WTC11 (cell line): ENCODE results near the gene NKRF. TPM values are rescaled to one million over a fixed set of nuclear protein-coding genes. Genes with fewer than 3 reads are reported as not detected.

Experiments used
- ATAC-seq: fragments of 200-7000 bp; cut with Tn5 transposase; 2 replicates; pipeline ENCODE4 v1.10.0; 2021; ENCODE audit warnings: mild to moderate bottlenecking, moderate library complexity
- CTCF ChIA-PET: fragments of 300-600 bp; sonication (Branson Sonifier 250); formaldehyde crosslinking; loops from one replicate; lab custom pipeline; 2021; ENCODE audit warnings: antibody characterized with exemption; lab: Charles Lee
- POLR2A ChIA-PET: fragments of 350-600 bp; sonication (Branson Sonifier 250); formaldehyde crosslinking; loops from one replicate; lab custom pipeline; 2021; ENCODE audit warnings: antibody characterized with exemption; lab: Charles Lee
- DNase-seq: peaks from one replicate; pipeline ENCODE4 v3.0.0; 2021; ENCODE audit warnings: low spot score
- H3K27ac Mint-ChIP-seq: 2 replicates; pipeline ENCODE4 v1.8.0; 2021; ENCODE audit warnings: mixed read lengths
- H3K27me3 Mint-ChIP-seq: 2 replicates; pipeline ENCODE4 v1.8.0; 2021; ENCODE audit warnings: low read depth, mild to moderate bottlenecking, moderate library complexity, mixed read lengths
- H3K36me3 Mint-ChIP-seq: 2 replicates; pipeline ENCODE4 v1.8.0; 2021; ENCODE audit warnings: mixed read lengths
- H3K4me1 Mint-ChIP-seq: 2 replicates; pipeline ENCODE4 v1.8.0; 2022; ENCODE audit warnings: mixed read lengths
- H3K4me3 Mint-ChIP-seq: 2 replicates; pipeline ENCODE4 v1.8.0; 2021; ENCODE audit warnings: mild to moderate bottlenecking, moderate library complexity, mixed read lengths
- H3K9me3 Mint-ChIP-seq: 2 replicates; pipeline ENCODE4 v1.8.0; 2021; ENCODE audit warnings: mixed read lengths
- E2F4 ChIP-seq: sonication (generic); formaldehyde crosslinking; IDR thresholded peaks from 2 replicates; pipeline ENCODE4 v1.8.1; 2022; ENCODE audit warnings: low read depth, mild to moderate bottlenecking, moderate library complexity, missing genetic modification reagents, borderline replicate concordance
- ELF4 ChIP-seq: sonication (generic); formaldehyde crosslinking; IDR thresholded peaks from 2 replicates; pipeline ENCODE4 v1.8.1; 2022; ENCODE audit warnings: low read depth, mild to moderate bottlenecking, moderate library complexity, missing genetic modification reagents
- EMX1 ChIP-seq: fragments of 250-450 bp; sonication (Bioruptor Pico); IDR thresholded peaks from 2 replicates; pipeline ENCODE4 v1.8.0; 2021; ENCODE audit warnings: mild to moderate bottlenecking
- GRHL2 ChIP-seq: fragments of 250-450 bp; sonication (Bioruptor Pico); IDR thresholded peaks from 2 replicates; pipeline ENCODE4 v1.8.0; 2022; ENCODE audit warnings: mild to moderate bottlenecking, moderate library complexity; ENCODE audit not compliant: insufficient replicate concordance, severe bottlenecking
- HMGXB4 ChIP-seq: sonication (generic); formaldehyde crosslinking; IDR thresholded peaks from 2 replicates; pipeline ENCODE4 v1.8.1; 2023; ENCODE audit warnings: mild to moderate bottlenecking, moderate library complexity, missing genetic modification reagents
- IRF2 ChIP-seq: sonication (generic); formaldehyde crosslinking; IDR thresholded peaks from 2 replicates; pipeline ENCODE4 v1.8.0; 2022; ENCODE audit warnings: low read depth, missing genetic modification reagents, borderline replicate concordance
- MXD4 ChIP-seq: fragments of 250-450 bp; sonication (Bioruptor Pico); IDR thresholded peaks from 2 replicates; pipeline ENCODE4 v1.8.0; 2021; ENCODE audit warnings: mild to moderate bottlenecking, moderate library complexity, borderline replicate concordance
- NR1H2 ChIP-seq: sonication (generic); formaldehyde crosslinking; IDR thresholded peaks from 2 replicates; pipeline ENCODE4 v1.9.0; 2021; ENCODE audit warnings: mild to moderate bottlenecking, moderate library complexity, missing genetic modification reagents
- RELA ChIP-seq: sonication (generic); formaldehyde crosslinking; IDR thresholded peaks from 2 replicates; pipeline ENCODE4 v1.8.1; 2022; ENCODE audit warnings: missing genetic modification reagents, mild to moderate bottlenecking, borderline replicate concordance
- TCF7 ChIP-seq: sonication (generic); formaldehyde crosslinking; IDR thresholded peaks from 2 replicates; pipeline ENCODE4 v1.8.0; 2022; ENCODE audit warnings: mild to moderate bottlenecking, low read depth, missing genetic modification reagents, moderate library complexity
- USF2 ChIP-seq: sonication (generic); formaldehyde crosslinking; IDR thresholded peaks from 2 replicates; pipeline ENCODE4 v1.8.1; 2023; ENCODE audit warnings: mild to moderate bottlenecking, missing genetic modification reagents, moderate library complexity
- ZNF138 ChIP-seq: sonication (generic); formaldehyde crosslinking; conservative IDR thresholded peaks from 2 replicates; pipeline ENCODE4 v1.8.1; 2022; ENCODE audit warnings: mild to moderate bottlenecking, moderate library complexity, missing genetic modification reagents
- ZNF219 ChIP-seq: sonication (generic); formaldehyde crosslinking; IDR thresholded peaks from 2 replicates; pipeline ENCODE4 v1.8.0; 2023; ENCODE audit warnings: missing genetic modification reagents, mild to moderate bottlenecking, borderline replicate concordance
- ZNF232 ChIP-seq: sonication (generic); formaldehyde crosslinking; IDR thresholded peaks from 2 replicates; pipeline ENCODE4 v1.8.0; 2022; ENCODE audit warnings: mild to moderate bottlenecking, missing genetic modification reagents
- ZNF281 ChIP-seq: sonication (generic); formaldehyde crosslinking; IDR thresholded peaks from 2 replicates; pipeline ENCODE4 v1.8.0; 2023; ENCODE audit warnings: mild to moderate bottlenecking, missing genetic modification reagents
- ZNF423 ChIP-seq: fragments of 250-450 bp; sonication (Bioruptor Pico); IDR thresholded peaks from 2 replicates; pipeline ENCODE4 v2.1.2; 2022; ENCODE audit warnings: mild to moderate bottlenecking, moderate library complexity
- total RNA-seq: library from RNA; stranded (reverse); gene quantifications from 3 replicates; pipeline ENCODE4 v1.2.3, GENCODE V29; 2021
- TF ChIP-seq, protein P1 (sequence below): sonication (generic); formaldehyde crosslinking; IDR thresholded peaks from 2 replicates; pipeline ENCODE4 v1.8.0; 2022; ENCODE audit warnings: mild to moderate bottlenecking, missing genetic modification reagents
- TF ChIP-seq, protein P2 (sequence below): sonication (generic); formaldehyde crosslinking; IDR thresholded peaks from 2 replicates; pipeline ENCODE4 v1.8.1; 2023; ENCODE audit warnings: mild to moderate bottlenecking, missing genetic modification reagents, moderate library complexity
- TF ChIP-seq, protein P3 (sequence below): fragments of 200-600 bp; IDR thresholded peaks from 2 replicates; pipeline ENCODE4 v1.8.0; 2022; ENCODE audit warnings: antibody characterized with exemption
- TF ChIP-seq, protein P4 (sequence below): sonication (generic); formaldehyde crosslinking; IDR thresholded peaks from 2 replicates; pipeline ENCODE4 v1.8.0; 2022; ENCODE audit warnings: missing genetic modification reagents

Gene NKRF
- total RNA-seq, 1 experiment from 2014 or later = 15.0 TPM

DNA sequence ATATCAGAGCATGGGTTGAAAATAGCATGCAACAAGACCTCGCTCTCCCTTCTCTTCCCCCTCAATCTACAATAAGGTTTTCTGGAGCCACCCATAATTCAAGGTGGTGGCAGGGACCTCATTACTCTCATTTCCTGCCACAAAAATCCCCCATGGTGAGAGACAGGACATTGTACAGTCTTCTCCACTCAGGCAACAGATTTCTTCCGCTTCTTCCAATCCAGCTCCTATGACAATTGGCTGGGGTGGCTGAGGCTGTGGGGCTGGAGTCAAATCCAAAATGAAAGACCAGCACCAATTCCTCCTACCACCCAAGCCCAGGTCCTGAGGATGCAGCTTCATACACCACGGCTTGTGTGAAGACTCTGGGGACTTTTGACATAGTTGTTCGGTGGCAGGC lies 40.3 kb upstream of the NKRF start:
- H3K4me3 Mint-ChIP-seq = no peak overlapping the region
- TF ChIP-seq TCF7 (CRISPR knock-in tag) = no peak
- TF ChIP-seq ZNF219 (CRISPR knock-in tag) = no peak
- no peaks in the 10 kb centered on the region for H3K27me3 Mint-ChIP-seq
- ChIA-PET CTCF (interaction anchor here (0.9 kb wide), 1 partner anchor 37 kb away, joined by 4 read pairs; no protein-coding TSS in a partner anchor), POLR2A (no interaction called here)
- no peak overlapping the region for H3K27ac Mint-ChIP-seq
- no peaks in the 10 kb centered on the region for H3K4me1 Mint-ChIP-seq
- no peak for DNase-seq
- no peaks in the 10 kb centered on the region for H3K9me3 Mint-ChIP-seq
- peaks cover 15% of the 10 kb centered on the region for H3K36me3 Mint-ChIP-seq
- ATAC-seq = no peak

- CTCF ChIA-PET = no interaction called here
- H3K4me1 Mint-ChIP-seq = no peaks in the 10 kb centered on the region
- TF ChIP-seq, protein P1, sequence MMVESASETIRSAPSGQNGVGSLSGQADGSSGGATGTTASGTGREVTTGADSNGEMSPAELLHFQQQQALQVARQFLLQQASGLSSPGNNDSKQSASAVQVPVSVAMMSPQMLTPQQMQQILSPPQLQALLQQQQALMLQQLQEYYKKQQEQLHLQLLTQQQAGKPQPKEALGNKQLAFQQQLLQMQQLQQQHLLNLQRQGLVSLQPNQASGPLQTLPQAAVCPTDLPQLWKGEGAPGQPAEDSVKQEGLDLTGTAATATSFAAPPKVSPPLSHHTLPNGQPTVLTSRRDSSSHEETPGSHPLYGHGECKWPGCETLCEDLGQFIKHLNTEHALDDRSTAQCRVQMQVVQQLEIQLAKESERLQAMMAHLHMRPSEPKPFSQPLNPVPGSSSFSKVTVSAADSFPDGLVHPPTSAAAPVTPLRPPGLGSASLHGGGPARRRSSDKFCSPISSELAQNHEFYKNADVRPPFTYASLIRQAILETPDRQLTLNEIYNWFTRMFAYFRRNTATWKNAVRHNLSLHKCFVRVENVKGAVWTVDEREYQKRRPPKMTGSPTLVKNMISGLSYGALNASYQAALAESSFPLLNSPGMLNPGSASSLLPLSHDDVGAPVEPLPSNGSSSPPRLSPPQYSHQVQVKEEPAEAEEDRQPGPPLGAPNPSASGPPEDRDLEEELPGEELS (CRISPR knock-in tag) = no peak
- TF ChIP-seq ZNF423 (CRISPR knock-in tag) (no peak), E2F4 (CRISPR knock-in tag) (no peak), TCF7 (CRISPR knock-in tag) (no peak), GRHL2 (CRISPR knock-in tag) (no peak), IRF2 (CRISPR knock-in tag) (no peak), ZNF281 (CRISPR knock-in tag) (no peak), HMGXB4 (CRISPR knock-in tag) (no peak), EMX1 (CRISPR knock-in tag) (no peak), NR1H2 (no peak), ZNF232 (CRISPR knock-in tag) (no peak), ELF4 (CRISPR knock-in tag) (no peak), RELA (CRISPR knock-in tag) (no peak), ZNF138 (CRISPR knock-in tag) (no peak), MXD4 (no peak), USF2 (CRISPR knock-in tag) (no peak)
- TF ChIP-seq, protein P2, sequence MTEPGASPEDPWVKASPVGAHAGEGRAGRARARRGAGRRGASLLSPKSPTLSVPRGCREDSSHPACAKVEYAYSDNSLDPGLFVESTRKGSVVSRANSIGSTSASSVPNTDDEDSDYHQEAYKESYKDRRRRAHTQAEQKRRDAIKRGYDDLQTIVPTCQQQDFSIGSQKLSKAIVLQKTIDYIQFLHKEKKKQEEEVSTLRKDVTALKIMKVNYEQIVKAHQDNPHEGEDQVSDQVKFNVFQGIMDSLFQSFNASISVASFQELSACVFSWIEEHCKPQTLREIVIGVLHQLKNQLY (CRISPR knock-in tag) = no peak
- TF ChIP-seq, protein P3, sequence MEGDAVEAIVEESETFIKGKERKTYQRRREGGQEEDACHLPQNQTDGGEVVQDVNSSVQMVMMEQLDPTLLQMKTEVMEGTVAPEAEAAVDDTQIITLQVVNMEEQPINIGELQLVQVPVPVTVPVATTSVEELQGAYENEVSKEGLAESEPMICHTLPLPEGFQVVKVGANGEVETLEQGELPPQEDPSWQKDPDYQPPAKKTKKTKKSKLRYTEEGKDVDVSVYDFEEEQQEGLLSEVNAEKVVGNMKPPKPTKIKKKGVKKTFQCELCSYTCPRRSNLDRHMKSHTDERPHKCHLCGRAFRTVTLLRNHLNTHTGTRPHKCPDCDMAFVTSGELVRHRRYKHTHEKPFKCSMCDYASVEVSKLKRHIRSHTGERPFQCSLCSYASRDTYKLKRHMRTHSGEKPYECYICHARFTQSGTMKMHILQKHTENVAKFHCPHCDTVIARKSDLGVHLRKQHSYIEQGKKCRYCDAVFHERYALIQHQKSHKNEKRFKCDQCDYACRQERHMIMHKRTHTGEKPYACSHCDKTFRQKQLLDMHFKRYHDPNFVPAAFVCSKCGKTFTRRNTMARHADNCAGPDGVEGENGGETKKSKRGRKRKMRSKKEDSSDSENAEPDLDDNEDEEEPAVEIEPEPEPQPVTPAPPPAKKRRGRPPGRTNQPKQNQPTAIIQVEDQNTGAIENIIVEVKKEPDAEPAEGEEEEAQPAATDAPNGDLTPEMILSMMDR = no peak
- TF ChIP-seq, protein P4, sequence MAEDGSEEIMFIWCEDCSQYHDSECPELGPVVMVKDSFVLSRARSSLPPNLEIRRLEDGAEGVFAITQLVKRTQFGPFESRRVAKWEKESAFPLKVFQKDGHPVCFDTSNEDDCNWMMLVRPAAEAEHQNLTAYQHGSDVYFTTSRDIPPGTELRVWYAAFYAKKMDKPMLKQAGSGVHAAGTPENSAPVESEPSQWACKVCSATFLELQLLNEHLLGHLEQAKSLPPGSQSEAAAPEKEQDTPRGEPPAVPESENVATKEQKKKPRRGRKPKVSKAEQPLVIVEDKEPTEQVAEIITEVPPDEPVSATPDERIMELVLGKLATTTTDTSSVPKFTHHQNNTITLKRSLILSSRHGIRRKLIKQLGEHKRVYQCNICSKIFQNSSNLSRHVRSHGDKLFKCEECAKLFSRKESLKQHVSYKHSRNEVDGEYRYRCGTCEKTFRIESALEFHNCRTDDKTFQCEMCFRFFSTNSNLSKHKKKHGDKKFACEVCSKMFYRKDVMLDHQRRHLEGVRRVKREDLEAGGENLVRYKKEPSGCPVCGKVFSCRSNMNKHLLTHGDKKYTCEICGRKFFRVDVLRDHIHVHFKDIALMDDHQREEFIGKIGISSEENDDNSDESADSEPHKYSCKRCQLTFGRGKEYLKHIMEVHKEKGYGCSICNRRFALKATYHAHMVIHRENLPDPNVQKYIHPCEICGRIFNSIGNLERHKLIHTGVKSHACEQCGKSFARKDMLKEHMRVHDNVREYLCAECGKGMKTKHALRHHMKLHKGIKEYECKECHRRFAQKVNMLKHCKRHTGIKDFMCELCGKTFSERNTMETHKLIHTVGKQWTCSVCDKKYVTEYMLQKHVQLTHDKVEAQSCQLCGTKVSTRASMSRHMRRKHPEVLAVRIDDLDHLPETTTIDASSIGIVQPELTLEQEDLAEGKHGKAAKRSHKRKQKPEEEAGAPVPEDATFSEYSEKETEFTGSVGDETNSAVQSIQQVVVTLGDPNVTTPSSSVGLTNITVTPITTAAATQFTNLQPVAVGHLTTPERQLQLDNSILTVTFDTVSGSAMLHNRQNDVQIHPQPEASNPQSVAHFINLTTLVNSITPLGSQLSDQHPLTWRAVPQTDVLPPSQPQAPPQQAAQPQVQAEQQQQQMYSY = no peak
- ATAC-seq (no peak), DNase-seq (no peak)
- no peaks in the 10 kb centered on the region for H3K27me3 Mint-ChIP-seq
- no peak overlapping the region for H3K4me3 Mint-ChIP-seq
- H3K27ac Mint-ChIP-seq = no peak overlapping the region
- H3K9me3 Mint-ChIP-seq = no peaks in the 10 kb centered on the region
- POLR2A ChIA-PET = no interaction called here
- H3K36me3 Mint-ChIP-seq = peaks cover 18% of the 10 kb centered on the region
Observed at GRCh38 chrX:119643696-119644095, 37.5 kb upstream of the NKRF start.
